Natural killer cell (primary cell): Measurements from ENCODE around the gene CALU. TPM values are rescaled to one million over a fixed set of nuclear protein-coding genes. Genes with fewer than 3 reads are reported as not detected.

Source experiments
- ATAC-seq, 3 donors: fragments of 150-1000 bp in 2 of 3; fragments of 200-7000 bp in 1 of 3; cut with Tn5 transposase; 1 replicate in 1 of 3; 2 replicates in 2 of 3; pipeline ENCODE4 v1.10.0; 2021; ENCODE audit warnings: mild to moderate bottlenecking in 2 of 3, moderate library complexity in 2 of 3
- DNase-seq, 2 donors: peaks; one replicate each; pipeline versions ENCODE4 v3.0.0 to v3.0.0-alpha.2; 2013 to 2021; ENCODE audit warnings: mixed read lengths in 1 of 2
- H3K27ac ChIP-seq: one replicate; pipeline ENCODE4 v1.5.1; 2013; ENCODE audit warnings: mild to moderate bottlenecking, low read length
- H3K27me3 ChIP-seq: one replicate; pipeline ENCODE4 v1.6.1; 2013; ENCODE audit warnings: low read length; ENCODE audit not compliant: control insufficient read depth, insufficient read depth
- H3K36me3 ChIP-seq: one replicate; pipeline ENCODE4 v1.6.1; 2013; ENCODE audit warnings: low read length; ENCODE audit not compliant: control insufficient read depth, insufficient read depth
- H3K4me1 ChIP-seq: one replicate; pipeline ENCODE4 v1.6.1; 2013; ENCODE audit warnings: low read length; ENCODE audit not compliant: control insufficient read depth, insufficient read depth
- H3K4me3 ChIP-seq: one replicate; pipeline ENCODE4 v1.5.1; 2013; ENCODE audit warnings: low read length
- H3K9me3 ChIP-seq: one replicate; pipeline ENCODE4 v1.6.1; 2013; ENCODE audit warnings: low read length; ENCODE audit not compliant: control insufficient read depth, insufficient read depth
- H3K27ac Mint-ChIP-seq, 2 donors: one replicate each; pipeline ENCODE4 v1.8.0; 2022; ENCODE audit warnings: mild to moderate bottlenecking in 2 of 2, mixed read lengths in 2 of 2, moderate library complexity in 1 of 2
- H3K27me3 Mint-ChIP-seq, 2 donors: one replicate each; pipeline ENCODE4 v1.8.0; 2022; ENCODE audit warnings: low read depth in 2 of 2, mixed read lengths in 2 of 2
- H3K36me3 Mint-ChIP-seq: one replicate; pipeline ENCODE4 v1.8.0; 2022; ENCODE audit warnings: mixed read lengths
- H3K4me1 Mint-ChIP-seq, 2 donors: one replicate each; pipeline ENCODE4 v1.8.0; 2022; ENCODE audit warnings: mixed read lengths in 2 of 2
- H3K4me3 Mint-ChIP-seq: one replicate; pipeline ENCODE4 v1.8.0; 2022; ENCODE audit warnings: mild to moderate bottlenecking, moderate library complexity, mixed read lengths
- H3K9me3 Mint-ChIP-seq, 2 donors: one replicate each; pipeline ENCODE4 v1.8.0; 2022; ENCODE audit warnings: mixed read lengths in 2 of 2
- CTCF ChIP-seq: fragments of 200-600 bp; IDR thresholded peaks from one replicate; pipeline ENCODE4 v1.8.0; 2022; ENCODE audit warnings: antibody characterized with exemption
- WGBS: methylation state at CpG from one replicate; pipeline ENCODE4 v1.1.7; 2013; ENCODE audit warnings: missing lambda C conversion rate; ENCODE audit not compliant: insufficient coverage; 5-methylcytosine and 5-hydroxymethylcytosine counted together
- intact Hi-C: fragments of 100-400 bp; cut with micrococcal nuclease; formaldehyde crosslinking; loops from one replicate; pipeline ENCODE4 v1.14.2; 2022
- total RNA-seq, 4 donors: library from RNA; stranded (reverse); fragments of 120-200 nt in 1 of 4; gene quantifications; one replicate each; pipeline versions ENCODE4 v1.2.3 to v1.2.4, GENCODE V29; 2013 to 2022

Gene CALU
- total RNA-seq, 3 donors from 2014 or later (not counting 1 experiment from before 2014, with no cell fraction given), result 25.9 to 31.7 (median 27.6) TPM

DNA sequence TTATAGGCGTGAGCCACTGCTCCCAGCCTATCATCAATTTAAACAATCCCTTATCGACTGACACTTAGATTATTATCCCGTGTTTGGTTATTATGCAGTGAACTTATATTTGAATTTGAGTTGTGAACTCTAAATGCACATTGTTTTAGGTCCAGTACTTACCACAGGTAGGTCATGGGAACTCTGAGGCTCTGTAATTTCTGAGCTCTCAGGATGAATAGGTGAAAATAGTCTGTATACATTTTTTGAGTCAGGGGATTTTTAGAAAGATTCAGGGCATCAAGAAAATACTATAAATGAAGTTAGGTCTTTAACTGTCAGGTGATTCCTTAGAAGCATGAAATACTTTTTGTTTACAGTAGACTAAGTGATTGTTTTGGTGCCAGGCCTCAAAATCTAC lies 61.4 kb downstream of the CALU start:
- H3K4me1 Mint-ChIP-seq, result no peaks in the 10 kb centered on the region
- intact Hi-C loops, result no loop called here
- 100% methylated on average over 1 of the region's 3 CpGs for WGBS
- H3K27me3 Mint-ChIP-seq, result no peaks in the 10 kb centered on the region
- H3K9me3 Mint-ChIP-seq, result no peaks in the 10 kb centered on the region
- Histone ChIP-seq H3K27me3 (no peaks in the 10 kb centered on the region), H3K27ac (no peak overlapping the region), H3K9me3 (no peaks in the 10 kb centered on the region), H3K4me3 (no peak overlapping the region), H3K36me3 (peaks cover 4% of the 10 kb centered on the region), H3K4me1 (no peaks in the 10 kb centered on the region)
- H3K36me3 Mint-ChIP-seq, result no peaks in the 10 kb centered on the region
- no peak for ATAC-seq
- DNase-seq, result no peak
- no peak for TF ChIP-seq CTCF
- no peak overlapping the region for H3K4me3 Mint-ChIP-seq
- no peak overlapping the region for H3K27ac Mint-ChIP-seq

- 96% methylated on average over 9 of the region's 9 CpGs for WGBS
- Histone ChIP-seq H3K27me3 (no peaks in the 10 kb centered on the region), H3K36me3 (peaks cover 4% of the 10 kb centered on the region), H3K9me3 (no peaks in the 10 kb centered on the region), H3K4me1 (no peaks in the 10 kb centered on the region), H3K27ac (no peak overlapping the region), H3K4me3 (no peak overlapping the region)
- H3K4me1 Mint-ChIP-seq, result no peaks in the 10 kb centered on the region
- DNase-seq (no peak), ATAC-seq (no peak)
- no peaks in the 10 kb centered on the region for H3K9me3 Mint-ChIP-seq
- H3K27ac Mint-ChIP-seq, result no peak overlapping the region
- H3K4me3 Mint-ChIP-seq, result no peak overlapping the region
- H3K36me3 Mint-ChIP-seq, result no peaks in the 10 kb centered on the region
- intact Hi-C loops, result no loop called here
- no peak for TF ChIP-seq CTCF
- no peaks in the 10 kb centered on the region for H3K27me3 Mint-ChIP-seq
Observed at GRCh38 chr7:128801003-128801402, 61.8 kb downstream of the CALU start.

DNA sequence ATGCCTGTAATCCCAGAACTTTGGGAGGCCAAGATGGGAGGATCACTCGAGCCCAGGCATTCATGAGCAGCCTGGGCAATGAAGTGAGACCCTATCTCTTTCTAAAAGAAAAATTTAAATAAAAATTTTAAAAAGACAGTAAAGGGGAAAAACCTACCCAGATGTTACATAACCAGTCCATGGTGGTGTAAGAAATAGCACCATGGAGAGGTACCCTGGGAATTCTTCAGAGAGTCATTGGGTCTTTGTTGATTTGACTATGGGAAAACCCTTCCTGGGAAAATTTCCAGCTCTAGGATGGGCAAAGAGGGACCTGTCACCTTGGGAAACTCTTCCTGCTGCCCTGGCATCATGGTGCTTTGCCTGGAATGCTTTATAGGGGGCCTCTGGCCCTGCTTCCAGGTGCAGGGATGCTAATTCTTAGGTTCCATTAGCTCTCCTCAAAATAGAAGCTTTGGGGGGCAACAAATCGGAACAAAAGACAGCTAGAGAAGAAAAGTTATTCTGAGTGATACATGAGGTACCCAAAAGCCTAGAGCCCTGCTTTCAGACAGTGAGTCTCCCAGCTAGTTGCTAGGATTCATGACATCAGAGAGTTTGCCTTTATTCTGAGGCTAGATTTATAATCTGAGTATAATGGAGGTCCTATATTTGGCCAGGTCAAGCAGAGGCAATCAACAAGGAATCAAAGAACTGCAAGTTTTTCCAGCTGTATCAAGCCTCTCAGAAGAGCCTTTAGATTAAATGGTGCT lies 62.7 kb downstream of the CALU start:
- ATAC-seq (no peak), DNase-seq (no peak)
- 71% methylated on average over 2 of the region's 2 CpGs for WGBS
- Mint-ChIP-seq H3K4me3 (no peak overlapping the region), H3K27me3 (no peaks in the 10 kb centered on the region), H3K36me3 (no peaks in the 10 kb centered on the region), H3K9me3 (no peaks in the 10 kb centered on the region), H3K27ac (no peak overlapping the region), H3K4me1 (no peaks in the 10 kb centered on the region)
- H3K27me3 ChIP-seq, result no peaks in the 10 kb centered on the region
- no peaks in the 10 kb centered on the region for H3K4me1 ChIP-seq
- H3K36me3 ChIP-seq, result peaks cover 4% of the 10 kb centered on the region
- H3K9me3 ChIP-seq, result no peaks in the 10 kb centered on the region
- no peak for TF ChIP-seq CTCF
- intact Hi-C loops, result no loop called here
- no peak overlapping the region for H3K27ac ChIP-seq
- H3K4me3 ChIP-seq, result no peak overlapping the region

DNA sequence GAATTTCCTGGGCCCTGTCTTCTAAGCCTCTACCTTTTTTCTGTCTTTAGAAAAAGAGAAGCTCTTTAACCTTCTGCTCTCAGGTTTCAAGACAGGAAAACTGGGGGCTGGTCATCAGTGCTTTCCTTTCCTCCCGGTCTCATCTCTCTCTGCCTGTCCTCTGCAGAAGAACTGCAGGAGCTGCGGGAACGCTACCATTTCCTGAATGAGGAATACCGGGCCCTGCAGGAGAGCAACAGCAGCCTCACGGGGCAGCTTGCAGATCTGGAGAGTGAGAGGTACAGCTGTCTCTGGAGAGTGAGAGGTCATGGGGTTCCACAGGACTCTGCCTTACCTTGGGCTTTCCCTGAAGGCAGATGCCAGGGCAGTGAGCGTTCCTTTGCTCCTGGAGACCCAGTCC lies 65.3 kb downstream of the CALU start:
- Histone ChIP-seq H3K9me3 (no peaks in the 10 kb centered on the region), H3K27ac (no peak overlapping the region), H3K27me3 (no peaks in the 10 kb centered on the region), H3K4me3 (no peak overlapping the region), H3K36me3 (peaks cover 4% of the 10 kb centered on the region), H3K4me1 (no peaks in the 10 kb centered on the region)
- H3K9me3 Mint-ChIP-seq, result no peaks in the 10 kb centered on the region
- no peaks in the 10 kb centered on the region for H3K36me3 Mint-ChIP-seq
- DNase-seq (no peak), ATAC-seq (no peak)
- 92% methylated on average over 6 of the region's 6 CpGs for WGBS
- H3K27ac Mint-ChIP-seq, result no peak overlapping the region
- H3K27me3 Mint-ChIP-seq, result no peaks in the 10 kb centered on the region
- H3K4me1 Mint-ChIP-seq, result no peaks in the 10 kb centered on the region
- intact Hi-C loops, result no loop called here
- no peak for TF ChIP-seq CTCF
- H3K4me3 Mint-ChIP-seq, result no peak overlapping the region
